DOHH2 (cell line): Measurements from ENCODE around the gene NTNG1.

Source experiments
- H3F3A ChIP-seq: fragments of 200-600 bp; sonication (generic), shearing (Covaris generic); 2 replicates; pipeline ENCODE4 v1.6.0; 2016; ENCODE audit warnings: antibody characterized with exemption, mild to moderate bottlenecking; ENCODE audit not compliant: control insufficient read depth, insufficient read depth
- H3K27ac ChIP-seq: fragments of 200-600 bp; sonication (generic); 2 replicates; pipeline ENCODE4 v1.5.1; 2014; ENCODE audit warnings: low read depth, mild to moderate bottlenecking, low read length, moderate library complexity
- H3K27me3 ChIP-seq: fragments of 200-600 bp; sonication (generic); 2 replicates; pipeline ENCODE4 v1.6.1; 2014; ENCODE audit warnings: mild to moderate bottlenecking, low read length, mixed read lengths; ENCODE audit not compliant: control insufficient read depth
- H3K36me3 ChIP-seq: fragments of 200-600 bp; sonication (generic); 2 replicates; pipeline ENCODE4 v1.6.1; 2014; ENCODE audit warnings: mild to moderate bottlenecking, low read length, moderate library complexity, mixed read lengths; ENCODE audit not compliant: control insufficient read depth
- H3K4me1 ChIP-seq: fragments of 200-600 bp; sonication (generic); 2 replicates; pipeline ENCODE4 v1.6.1; 2014; ENCODE audit warnings: mild to moderate bottlenecking, low read length, mixed read lengths; ENCODE audit not compliant: control insufficient read depth
- H3K4me2 ChIP-seq: fragments of 200-600 bp; sonication (generic); 2 replicates; pipeline ENCODE4 v1.6.0; 2014; ENCODE audit warnings: mild to moderate bottlenecking, low read length, moderate library complexity
- H3K4me3 ChIP-seq: fragments of 200-600 bp; sonication (generic); 2 replicates; pipeline ENCODE4 v1.5.1; 2014; ENCODE audit warnings: mild to moderate bottlenecking, low read length, mixed read lengths
- H3K79me2 ChIP-seq: fragments of 200-600 bp; sonication (generic); 2 replicates; pipeline ENCODE4 v1.6.1; 2014; ENCODE audit warnings: mild to moderate bottlenecking, low read length, mixed read lengths; ENCODE audit not compliant: control insufficient read depth
- H3K9me2 ChIP-seq: fragments of 200-600 bp; sonication (generic); replicated peaks from 2 replicates; pipeline ENCODE4 v1.6.1; 2014; ENCODE audit warnings: mild to moderate bottlenecking, low read length, mixed read lengths; ENCODE audit not compliant: control insufficient read depth
- H3K9me3 ChIP-seq: fragments of 200-600 bp; sonication (generic); 2 replicates; pipeline ENCODE4 v1.6.1; 2014; ENCODE audit warnings: antibody characterized with exemption, low read length, mixed read lengths; ENCODE audit not compliant: control insufficient read depth, insufficient read depth
- H4K20me1 ChIP-seq: fragments of 200-600 bp; sonication (generic); 2 replicates; pipeline ENCODE4 v1.6.0; 2014; ENCODE audit warnings: low read depth, mild to moderate bottlenecking, antibody characterized with exemption, low read length, moderate library complexity; ENCODE audit not compliant: control insufficient read depth, insufficient read depth
- CTCF ChIP-seq: fragments of 200-600 bp; sonication (generic); IDR thresholded peaks from one replicate; pipeline ENCODE4 v1.5.1; 2014; ENCODE audit warnings: antibody characterized with exemption, mild to moderate bottlenecking, low read depth, low read length; ENCODE audit not compliant: poor library complexity, severe bottlenecking
- EZH2phosphoT487 ChIP-seq: fragments of 200-600 bp; sonication (generic); IDR thresholded peaks from 2 replicates; pipeline ENCODE4 v1.6.1; 2017; ENCODE audit warnings: borderline replicate concordance, mild to moderate bottlenecking, antibody characterized with exemption, low read length, moderate library complexity, mixed read lengths

NTNG1 gene

GRCh38 chr1:107358619-107359327, 217.9 kb downstream of the NTNG1 start:
- no peaks in the 10 kb centered on the region for H3K79me2 ChIP-seq
- H3K4me1 ChIP-seq = peaks cover 88% of the 10 kb centered on the region
- H3K27me3 ChIP-seq = no peaks in the 10 kb centered on the region
- H3K36me3 ChIP-seq = peaks cover 9% of the 10 kb centered on the region; the same call in 1 of the 2 replicates
- H3K4me3 ChIP-seq = peak overlapping the region; percentile 67
- no peaks in the 10 kb centered on the region for H3K9me3 ChIP-seq
- H3K27ac ChIP-seq = peak overlapping the region; percentile 98
- TF ChIP-seq CTCF = no peak
- TF ChIP-seq EZH2phosphoT487 = no peak
- no peaks in the 10 kb centered on the region for H4K20me1 ChIP-seq
- peaks cover 27% of the 10 kb centered on the region for H3F3A ChIP-seq
- no peaks in the 10 kb centered on the region for H3K9me2 ChIP-seq
- H3K4me2 ChIP-seq = peak overlapping the region; percentile 87

GRCh38 chr1:107359472-107360241, 218.8 kb downstream of the NTNG1 start:
- peak overlapping the region; percentile 87 for H3K4me2 ChIP-seq

GRCh38 chr1:107362468-107363140, 221.8 kb downstream of the NTNG1 start:
- H3F3A ChIP-seq = peaks cover 31% of the 10 kb centered on the region
- H4K20me1 ChIP-seq = no peaks in the 10 kb centered on the region
- TF ChIP-seq CTCF (no peak), EZH2phosphoT487 (no peak)
- H3K4me2 ChIP-seq = peak overlapping the region; percentile 79
- H3K27ac ChIP-seq = peak overlapping the region; percentile 83
- peaks cover 95% of the 10 kb centered on the region for H3K4me1 ChIP-seq
- H3K4me3 ChIP-seq = peak overlapping the region; percentile 56
- H3K36me3 ChIP-seq = no peaks in the 10 kb centered on the region; the same call in 1 of the 2 replicates
- H3K9me3 ChIP-seq = no peaks in the 10 kb centered on the region
- no peaks in the 10 kb centered on the region for H3K27me3 ChIP-seq
- H3K79me2 ChIP-seq = no peaks in the 10 kb centered on the region
- no peaks in the 10 kb centered on the region for H3K9me2 ChIP-seq

More at GRCh38 chr1:107359472-107360241, 218.8 kb downstream of the NTNG1 start:
- Histone ChIP-seq H3K27me3 (no peaks in the 10 kb centered on the region), H3K79me2 (no peaks in the 10 kb centered on the region), H3K4me1 (peaks cover 94% of the 10 kb centered on the region), H4K20me1 (no peaks in the 10 kb centered on the region), H3K9me2 (no peaks in the 10 kb centered on the region), H3K9me3 (no peaks in the 10 kb centered on the region), H3F3A (peaks cover 27% of the 10 kb centered on the region), H3K27ac (peak overlapping the region; percentile 98), H3K4me3 (peak overlapping the region; percentile 67), H3K36me3 (peaks cover 9% of the 10 kb centered on the region; the same call in 1 of the 2 replicates)
- no peak for TF ChIP-seq EZH2phosphoT487
